Sigmoid colon (tissue), 7 donors: Measurements from ENCODE around the gene URB1. TPM values are rescaled to one million over a fixed set of nuclear protein-coding genes. Genes with fewer than 3 reads are reported as not detected.
A peak's percentile ranks its signal among the peaks of the same experiment; 100 is the strongest.
"Not testable (repeated sequence)": the region's sequence is repeated elsewhere in the genome, so short reads cannot be mapped to it uniquely, and the experiment has no call there.

Source experiments
- DNase-seq: peaks from one replicate; pipeline ENCODE4 v3.0.0-alpha.2; 2019
- H3K27ac ChIP-seq, 4 donors: fragments of 200-600 bp; sonication (generic); one replicate each; pipeline ENCODE4 v1.5.1; 2016 to 2019; ENCODE audit warnings: mild to moderate bottlenecking in 1 of 4
- H3K27me3 ChIP-seq, 3 donors: fragments of 200-600 bp; sonication (generic); one replicate each; pipeline ENCODE4 v1.5.1; 2019; ENCODE audit warnings: mild to moderate bottlenecking in 1 of 3
- H3K36me3 ChIP-seq, 4 donors: fragments of 200-600 bp; sonication (generic); one replicate each; pipeline ENCODE4 v1.5.1; 2016 to 2019
- H3K4me1 ChIP-seq, 4 donors: fragments of 200-600 bp; sonication (generic); one replicate each; pipeline ENCODE4 v1.5.1; 2017 to 2019
- H3K4me3 ChIP-seq, 4 donors: fragments of 200-600 bp; sonication (generic); one replicate each; pipeline ENCODE4 v1.5.1; 2017 to 2019; ENCODE audit warnings: mild to moderate bottlenecking in 2 of 4, moderate library complexity in 1 of 4
- H3K9me3 ChIP-seq, 4 donors: fragments of 200-600 bp in 3 of 4; sonication (generic) in 3 of 4; one replicate each; pipeline versions ENCODE4 v1.5.1 to v1.6.1; 2013 to 2019
- EP300 ChIP-seq, 4 donors: sonication (generic); formaldehyde crosslinking; IDR thresholded peaks; one replicate each; pipeline ENCODE4 v1.6.1; 2017; ENCODE audit warnings: antibody characterized with exemption in 4 of 4
- POLR2A ChIP-seq, 2 donors: fragments of 450-650 bp; IDR thresholded peaks; one replicate each; pipeline ENCODE4 v1.6.1; 2016; ENCODE audit warnings: antibody characterized with exemption in 2 of 2, mild to moderate bottlenecking in 2 of 2, moderate library complexity in 2 of 2
- POLR2AphosphoS5 ChIP-seq, 4 donors: sonication (generic); formaldehyde crosslinking; IDR thresholded peaks; one replicate each; pipeline ENCODE4 v1.6.1; 2017; ENCODE audit warnings: antibody characterized with exemption in 4 of 4
- WGBS, 2 donors: extraction: QIAGEN DNeasy Blood & Tissue Kit; methylation state at CpG; one replicate each; pipeline ENCODE4 v1.1.7; 2013; 5-methylcytosine and 5-hydroxymethylcytosine counted together
- intact Hi-C: fragments of 100-400 bp; cut with DNase I; formaldehyde crosslinking; loops from one replicate; pipeline ENCODE4 v1.15.1; 2023
- polyA plus RNA-seq, 3 donors: library from polyadenylated mRNA; stranded (reverse); fragments of 200-250 nt; gene quantifications; one replicate each; pipeline ENCODE4 v1.2.3, GENCODE V29; 2013
- total RNA-seq, 4 donors: library from RNA; depleted of rRNA; stranded (reverse); fragments of >200 nt; gene quantifications; one replicate each; pipeline ENCODE4 v1.1.0, GENCODE V29; 2016
- TF ChIP-seq, protein P1 (sequence below), 4 experiments: fragments of 450-650 bp in 3 of 4; fragments of 200-600 bp in 1 of 4; IDR thresholded peaks; one replicate each; pipeline ENCODE4 v1.5.1; 2016 to 2019; ENCODE audit warnings: antibody characterized with exemption in 4 of 4, mild to moderate bottlenecking in 3 of 4, moderate library complexity in 2 of 4
- donor health status: healthy with polysubstance abuse.
- donor health status: Bipolar disorder and iron deficiency.
- donor health status: healthy.

Gene URB1, protein sequence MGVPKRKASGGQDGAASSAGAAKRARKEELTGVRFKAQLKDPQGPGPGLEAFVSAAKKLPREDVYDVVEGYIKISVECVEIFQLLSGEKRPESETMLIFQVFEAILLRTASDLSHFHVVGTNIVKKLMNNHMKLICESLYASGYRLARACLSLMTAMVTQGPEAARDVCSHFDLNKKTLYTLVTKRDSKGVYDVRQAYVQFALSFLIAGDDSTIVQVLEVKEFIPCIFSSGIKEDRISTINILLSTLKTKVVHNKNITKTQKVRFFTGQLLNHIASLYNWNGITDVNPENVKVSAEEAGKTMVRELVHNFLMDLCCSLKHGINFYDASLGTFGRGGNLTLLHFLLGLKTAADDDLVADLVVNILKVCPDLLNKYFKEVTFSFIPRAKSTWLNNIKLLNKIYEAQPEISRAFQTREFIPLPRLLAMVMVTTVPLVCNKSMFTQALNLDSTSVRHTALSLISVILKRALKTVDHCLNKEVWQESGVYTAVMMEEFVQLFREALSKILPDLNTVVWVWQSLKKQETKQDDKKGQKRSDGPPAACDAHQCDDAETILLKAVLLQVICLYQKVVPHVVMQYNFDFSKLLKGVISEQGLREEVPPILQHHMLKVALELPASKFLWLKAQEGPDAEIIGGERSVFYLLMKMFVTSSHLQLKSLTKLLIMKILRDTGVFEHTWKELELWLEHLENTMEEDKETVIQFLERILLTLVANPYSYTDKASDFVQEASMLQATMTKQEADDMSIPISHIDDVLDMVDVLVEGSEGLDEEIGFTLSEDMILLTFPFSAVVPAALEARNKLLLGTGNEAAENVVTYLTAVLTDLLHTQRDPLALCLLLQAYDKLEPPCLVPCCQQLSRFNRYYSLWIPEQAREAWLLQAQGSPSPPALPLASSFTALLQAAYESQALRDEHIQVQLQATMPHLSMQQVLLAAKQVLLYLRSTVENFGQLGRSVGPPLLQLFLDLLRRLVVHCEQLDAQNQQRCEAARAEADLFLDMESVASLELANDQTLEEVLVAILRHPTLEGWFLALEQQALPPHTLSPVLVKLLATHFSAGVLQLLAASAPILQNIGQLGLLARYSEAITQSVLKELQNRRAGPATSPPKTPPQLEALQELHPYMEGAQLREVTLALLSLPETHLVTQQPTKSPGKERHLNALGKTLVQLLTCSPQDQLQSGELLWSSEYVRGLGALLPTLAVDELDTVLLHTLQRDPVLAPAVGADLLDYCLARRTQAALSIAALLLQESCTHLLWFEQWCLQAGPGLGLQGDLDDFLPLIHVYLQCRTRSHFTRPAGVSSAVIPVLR (N-terminal part only)
- total RNA-seq, result 10 to 100 TPM in 3 of 4 donors, 1 to 10 TPM in 1; 7.5 to 16.7 (median 11.5) TPM
- polyA plus RNA-seq, result 1 to 10 TPM in 1 of 3 donors, under 1 TPM in 2; 0.60 to 7.1 (median 0.69) TPM

DNA sequence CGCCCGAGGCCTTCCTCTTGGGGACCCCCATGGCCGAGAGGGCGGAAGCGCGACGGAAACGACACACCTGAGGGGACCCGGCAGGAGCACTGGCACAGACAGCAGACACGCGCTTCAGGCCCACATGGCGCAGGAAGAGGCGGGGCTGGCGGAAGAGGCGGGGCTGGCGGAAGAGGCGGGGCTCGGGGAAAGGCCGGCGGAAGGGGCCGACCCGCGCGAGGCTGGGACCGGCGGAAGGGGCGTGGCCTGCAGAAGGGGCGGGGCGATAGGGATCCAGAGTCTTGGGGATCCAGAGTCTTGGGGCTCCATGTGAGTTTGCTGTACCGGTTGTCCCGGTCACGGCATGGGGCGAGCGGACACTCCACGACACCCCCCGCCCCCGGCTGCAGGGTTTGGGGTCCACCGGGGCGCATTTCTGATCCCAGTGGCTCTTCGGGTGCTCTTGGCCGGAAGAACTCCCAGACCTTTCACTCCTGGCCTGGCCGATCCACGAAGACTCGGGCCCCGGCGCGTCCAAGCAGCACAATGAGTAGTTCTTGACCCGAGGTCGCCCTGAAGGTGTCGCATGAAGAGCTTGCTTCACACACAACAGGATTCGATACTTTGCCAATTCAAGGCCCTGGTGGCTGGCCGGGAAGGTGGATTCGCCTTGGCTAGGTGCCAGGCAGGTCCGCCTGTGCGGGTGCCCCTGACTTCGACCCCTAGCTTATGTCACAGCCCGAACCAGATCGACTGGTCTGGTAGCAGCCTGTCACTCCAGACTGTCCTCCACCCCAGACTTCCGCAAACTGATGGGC, at the start of gene URB1:
URB1 (minus strand) TSS at position 133 of the 797 bp plus-strand sequence; CDS start at position 31, 102 bp downstream.
- H3K27me3 ChIP-seq, result no peaks in the 10 kb centered on the region
- WGBS, 2 donors, result 3 to 4% methylated on average over 59 of the region's 59 CpGs
- H3K9me3 ChIP-seq, result no peaks in the 10 kb centered on the region
- peak within 1 kb of the TSS; percentile 84 to 87 (median 86) for H3K27ac ChIP-seq
- peak within 1 kb of the TSS; percentile 76 to 96 (median 86) for H3K4me3 ChIP-seq
- DNase-seq, result peak; percentile 94
- H3K4me1 ChIP-seq, result peaks cover 0 to 37% (median 17%) of the 10 kb centered on the region in 4 donors
- no peaks in the 10 kb centered on the region for H3K36me3 ChIP-seq
- TF ChIP-seq POLR2A (IDR thresholded peaks at IDR 0.05) (peak; percentile 60 to 73), POLR2AphosphoS5 (IDR thresholded peaks at IDR 0.05) (peak; percentile 73 to 89 (median 88))
- TF ChIP-seq, protein P1, sequence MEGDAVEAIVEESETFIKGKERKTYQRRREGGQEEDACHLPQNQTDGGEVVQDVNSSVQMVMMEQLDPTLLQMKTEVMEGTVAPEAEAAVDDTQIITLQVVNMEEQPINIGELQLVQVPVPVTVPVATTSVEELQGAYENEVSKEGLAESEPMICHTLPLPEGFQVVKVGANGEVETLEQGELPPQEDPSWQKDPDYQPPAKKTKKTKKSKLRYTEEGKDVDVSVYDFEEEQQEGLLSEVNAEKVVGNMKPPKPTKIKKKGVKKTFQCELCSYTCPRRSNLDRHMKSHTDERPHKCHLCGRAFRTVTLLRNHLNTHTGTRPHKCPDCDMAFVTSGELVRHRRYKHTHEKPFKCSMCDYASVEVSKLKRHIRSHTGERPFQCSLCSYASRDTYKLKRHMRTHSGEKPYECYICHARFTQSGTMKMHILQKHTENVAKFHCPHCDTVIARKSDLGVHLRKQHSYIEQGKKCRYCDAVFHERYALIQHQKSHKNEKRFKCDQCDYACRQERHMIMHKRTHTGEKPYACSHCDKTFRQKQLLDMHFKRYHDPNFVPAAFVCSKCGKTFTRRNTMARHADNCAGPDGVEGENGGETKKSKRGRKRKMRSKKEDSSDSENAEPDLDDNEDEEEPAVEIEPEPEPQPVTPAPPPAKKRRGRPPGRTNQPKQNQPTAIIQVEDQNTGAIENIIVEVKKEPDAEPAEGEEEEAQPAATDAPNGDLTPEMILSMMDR (IDR thresholded peaks at IDR 0.05), result no peak
- intact Hi-C loops, result loop anchor here (1.0 to 5.0 kb wide), 2 partner anchors 18 to 219 kb away; partner anchors contain the start of gene CFAP298

DNA sequence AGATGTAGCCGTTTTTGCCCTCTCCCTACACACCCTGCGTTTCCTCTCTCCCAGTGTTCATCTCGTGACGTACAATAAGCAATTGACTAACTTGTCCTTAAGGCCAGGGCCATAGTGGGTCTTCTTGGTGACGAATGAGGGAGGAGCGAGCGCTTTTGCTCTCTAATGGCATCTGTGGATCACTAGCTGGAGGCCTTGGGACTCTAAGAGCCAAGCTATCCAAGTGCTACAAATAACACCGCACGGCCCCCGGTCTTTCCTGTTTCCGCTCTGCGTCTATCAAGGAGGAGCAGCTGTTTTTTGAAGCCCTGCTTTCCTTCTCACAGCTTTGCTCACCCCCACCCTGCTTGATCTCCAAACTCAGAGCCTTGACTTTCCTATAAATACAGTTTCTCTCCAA, 44.9 kb upstream of the URB1 start:
- WGBS, 2 donors, result 56 to 84% methylated on average over 12 of the region's 12 CpGs
- Histone ChIP-seq H3K36me3 (no peaks in the 10 kb centered on the region), H3K9me3 (no peaks in the 10 kb centered on the region), H3K4me3 (no peak overlapping the region), H3K27me3 (no peaks in the 10 kb centered on the region), H3K4me1 (no peaks in the 10 kb centered on the region), H3K27ac (no peak overlapping the region)
- TF ChIP-seq POLR2AphosphoS5 (IDR thresholded peaks at IDR 0.05), result no peak
- TF ChIP-seq EP300 (IDR thresholded peaks at IDR 0.05), result no peak
- TF ChIP-seq, protein P1 (IDR thresholded peaks at IDR 0.05), result no peak
- no peak for TF ChIP-seq POLR2A (IDR thresholded peaks at IDR 0.05)
- DNase-seq, result no peak
- intact Hi-C loops, result no loop called here

DNA sequence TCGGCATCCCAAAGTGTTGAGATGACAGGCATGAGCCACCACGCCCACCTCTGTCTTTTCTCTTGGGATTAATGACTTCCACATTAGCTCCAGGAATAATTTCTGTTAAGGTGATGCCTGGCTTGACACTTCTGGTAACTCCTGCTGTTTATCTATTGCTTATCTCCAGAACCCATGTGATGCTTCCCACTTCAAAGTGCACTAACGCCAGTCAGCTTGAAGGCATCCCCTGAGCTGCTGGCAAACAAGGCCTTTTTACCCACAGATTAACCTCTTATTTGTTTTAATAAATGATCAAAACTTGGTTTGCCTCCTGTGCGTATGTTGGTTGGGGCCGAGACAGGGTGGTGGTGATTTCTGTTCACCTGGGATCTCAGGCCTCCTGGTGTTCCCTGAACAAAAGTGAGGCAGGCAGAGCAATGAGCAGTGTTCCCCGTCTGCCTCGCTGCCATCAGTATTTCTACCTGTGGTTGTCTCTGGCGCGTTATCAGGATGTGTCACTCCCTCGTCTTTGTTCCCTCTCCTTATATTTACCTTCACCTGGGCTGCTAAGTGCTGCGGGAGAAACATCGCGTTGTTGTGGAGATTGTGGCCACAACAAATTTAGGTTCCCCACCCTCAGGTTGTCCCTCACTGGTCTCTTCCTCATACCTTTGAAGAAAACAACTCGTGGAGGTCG, 40.3 kb upstream of the URB1 start:
- H3K27me3 ChIP-seq, intact Hi-C loops, H3K4me1 ChIP-seq, H3K27ac ChIP-seq, H3K4me3 ChIP-seq, H3K36me3 ChIP-seq, H3K9me3 ChIP-seq, DNase-seq: not testable (repeated sequence)
- 29 to 65% methylated on average over 15 of the region's 15 CpGs for WGBS, 2 donors

DNA sequence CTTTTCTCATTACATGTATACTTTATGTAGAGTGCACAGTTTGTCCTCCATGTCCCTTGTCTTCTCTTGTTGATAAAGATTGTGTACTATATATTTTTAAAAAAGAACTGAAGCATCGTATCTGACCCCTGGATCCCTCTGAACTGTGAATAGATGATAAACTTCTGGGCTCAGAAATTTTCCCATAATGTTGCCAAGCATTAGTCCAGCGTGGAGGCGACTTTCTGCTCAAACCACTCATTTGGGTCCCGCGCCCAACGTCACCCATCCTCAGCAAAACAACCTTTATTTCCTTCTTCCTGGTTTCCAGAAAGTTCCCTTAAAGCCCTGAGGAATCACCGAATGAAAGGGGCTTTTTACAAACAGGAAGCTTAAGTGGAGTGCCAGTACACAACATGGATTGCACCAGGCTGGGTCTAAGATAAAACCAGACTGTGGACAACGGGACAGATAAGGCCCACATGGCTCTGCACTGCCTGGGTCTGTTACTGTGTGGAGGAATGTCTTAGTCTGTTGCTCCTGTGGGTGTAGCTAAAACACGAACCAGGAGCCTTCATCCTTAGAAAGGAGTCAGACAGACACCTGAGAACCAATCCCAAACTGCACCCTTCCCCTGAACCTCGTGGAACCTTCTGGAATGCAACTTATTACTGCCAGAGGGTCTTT, 35.3 kb upstream of the URB1 start:
- Histone ChIP-seq H3K27ac (no peak overlapping the region), H3K4me3 (no peak overlapping the region), H3K4me1 (no peaks in the 10 kb centered on the region), H3K9me3 (no peaks in the 10 kb centered on the region), H3K36me3 (no peaks in the 10 kb centered on the region), H3K27me3 (no peaks in the 10 kb centered on the region)
- intact Hi-C loops, result no loop called here
- DNase-seq, result no peak
- TF ChIP-seq POLR2A (IDR thresholded peaks at IDR 0.05) (no peak), EP300 (IDR thresholded peaks at IDR 0.05) (no peak), POLR2AphosphoS5 (IDR thresholded peaks at IDR 0.05) (no peak)
- TF ChIP-seq, protein P1 (IDR thresholded peaks at IDR 0.05), result no peak
- 67 to 70% methylated on average over 10 of the region's 10 CpGs for WGBS, 2 donors
